GM18498 (cell line): ENCODE data around the gene SLC6A18.
"Not testable (repeated sequence)": the region's sequence is repeated elsewhere in the genome, so short reads cannot be mapped to it uniquely, and the experiment has no call there.

Experiments used
- ATAC-seq: cut with Tn5 transposase; IDR thresholded peaks from one replicate; pipeline ENCODE4 v1.9.1; 2021; ENCODE audit warnings: mild to moderate bottlenecking, moderate library complexity; ENCODE audit not compliant: unreplicated experiment

The SLC6A18 gene

GRCh38 chr5:1228120-1228519, 2.9 kb downstream of the SLC6A18 start:
- no peak for ATAC-seq

DNA sequence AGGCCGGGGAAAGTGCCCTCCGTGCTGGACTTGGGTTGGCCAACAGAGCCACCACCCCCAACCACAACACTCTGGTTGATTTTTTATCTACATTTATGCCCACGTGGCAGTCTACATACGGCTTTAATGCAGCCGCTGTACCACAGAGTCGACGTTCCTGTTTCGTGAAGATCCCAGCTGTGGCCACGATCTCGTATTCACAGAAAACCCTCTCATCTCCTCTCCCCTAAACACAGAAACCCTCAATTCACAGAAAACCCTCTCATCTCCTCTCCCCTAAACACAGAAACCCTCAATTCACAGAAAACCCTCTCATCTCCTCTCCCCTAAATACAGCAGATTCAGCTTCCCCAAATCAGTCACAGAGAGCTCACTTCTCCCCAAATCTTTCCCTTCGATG, 3.8 kb downstream of the SLC6A18 start:
- ATAC-seq: not testable (repeated sequence)

GRCh38 chr5:1229822-1230221, 4.6 kb downstream of the SLC6A18 start:
- ATAC-seq: no peak

- no peak for ATAC-seq
These were observed 5.4 kb downstream of the SLC6A18 start for GRCh38 chr5:1230551-1230950.

GRCh38 chr5:1231354-1231905, 6.2 kb downstream of the SLC6A18 start:
- no peak for ATAC-seq

DNA sequence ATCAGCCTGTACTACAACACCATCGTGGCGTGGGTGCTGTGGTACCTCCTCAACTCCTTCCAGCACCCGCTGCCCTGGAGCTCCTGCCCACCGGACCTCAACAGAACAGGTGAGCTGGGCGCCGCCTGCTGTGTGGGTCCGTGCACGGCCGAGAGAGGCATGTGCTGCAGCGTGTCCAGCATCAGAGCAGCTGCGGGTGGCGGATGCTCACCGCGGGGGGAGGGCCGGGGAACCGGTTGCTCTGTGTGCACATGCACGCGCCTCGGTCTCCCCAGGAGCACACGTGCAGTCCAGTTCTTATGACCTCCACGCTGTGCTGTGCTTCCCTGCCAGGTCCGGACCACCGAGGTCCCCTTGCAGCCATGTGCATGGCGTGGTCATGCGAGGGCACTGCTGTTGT, 7.6 kb downstream of the SLC6A18 start:
- no peak for ATAC-seq

DNA sequence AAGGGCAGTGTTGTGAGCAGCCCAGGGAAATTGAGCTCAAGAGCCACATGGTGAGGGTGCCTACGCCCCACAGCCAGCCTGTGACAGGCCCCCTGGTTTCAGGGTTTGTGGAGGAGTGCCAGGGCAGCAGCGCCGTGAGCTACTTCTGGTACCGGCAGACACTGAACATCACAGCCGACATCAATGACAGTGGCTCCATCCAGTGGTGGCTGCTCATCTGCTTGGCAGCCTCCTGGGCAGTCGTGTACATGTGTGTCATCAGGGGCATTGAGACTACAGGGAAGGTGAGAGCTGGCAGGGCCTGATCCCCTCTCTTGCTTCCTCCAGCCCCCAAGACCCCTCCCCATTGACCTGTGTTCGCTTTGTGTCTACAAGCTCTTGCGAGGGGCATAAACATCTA, 10.2 kb downstream of the SLC6A18 start:
- ATAC-seq: no peak

DNA sequence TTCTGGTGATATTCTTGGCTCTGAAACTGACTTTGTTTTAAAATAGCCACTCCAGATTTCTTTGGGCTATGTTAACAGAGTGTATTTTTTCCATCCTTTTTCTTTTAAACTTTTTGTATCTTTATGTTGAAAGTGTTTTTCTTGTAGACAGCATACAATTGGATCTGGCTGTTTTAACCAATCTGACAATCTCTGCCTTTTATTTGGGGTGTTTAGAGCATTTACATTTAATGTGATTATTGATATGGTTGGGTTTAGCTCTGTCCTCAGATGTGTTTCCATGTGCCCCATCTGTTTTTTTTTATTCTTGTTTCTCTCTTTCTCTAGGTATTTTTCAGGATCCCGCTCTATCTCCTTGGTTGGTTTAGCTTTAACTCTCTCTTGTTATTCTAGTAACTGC, 10.7 kb downstream of the SLC6A18 start:
- no peak for ATAC-seq

DNA sequence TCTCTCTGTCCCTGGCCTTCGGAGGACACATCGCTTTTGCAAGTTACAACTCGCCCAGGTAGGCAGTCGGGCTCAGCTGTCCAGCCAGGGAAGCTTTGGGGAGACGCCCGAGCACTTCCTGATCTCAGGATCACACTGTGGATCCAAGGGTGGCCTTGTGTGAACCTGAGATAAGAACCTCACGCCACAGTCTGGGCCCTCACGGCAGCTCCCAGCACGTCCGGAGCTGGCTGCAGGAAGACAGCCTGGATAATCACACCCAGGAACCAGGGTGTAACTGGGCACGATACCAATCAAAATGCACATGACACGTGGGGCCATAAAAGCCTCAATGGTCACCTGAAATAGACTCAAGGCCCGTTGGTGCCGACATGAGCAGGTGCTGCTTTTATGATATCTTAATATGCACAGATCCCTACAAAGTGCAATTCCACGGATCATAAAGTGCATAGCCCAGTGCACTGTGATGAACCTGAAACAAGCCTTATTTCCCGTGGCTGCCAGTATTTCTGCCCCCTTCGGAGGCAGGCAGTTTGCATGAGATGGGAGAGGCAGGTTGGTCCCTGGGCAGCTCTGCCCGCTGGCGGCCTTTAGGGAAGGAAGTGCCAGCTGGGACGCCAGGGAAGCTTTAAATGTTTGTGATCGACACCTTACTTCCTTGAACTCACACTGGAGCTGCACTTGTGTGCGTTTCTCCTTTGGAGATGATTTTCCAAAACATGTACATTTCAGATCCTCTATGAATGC, 14.5 kb downstream of the SLC6A18 start:
- ATAC-seq: no peak

GRCh38 chr5:1240496-1241260, 15.5 kb downstream of the SLC6A18 start:
- ATAC-seq: no peak

DNA sequence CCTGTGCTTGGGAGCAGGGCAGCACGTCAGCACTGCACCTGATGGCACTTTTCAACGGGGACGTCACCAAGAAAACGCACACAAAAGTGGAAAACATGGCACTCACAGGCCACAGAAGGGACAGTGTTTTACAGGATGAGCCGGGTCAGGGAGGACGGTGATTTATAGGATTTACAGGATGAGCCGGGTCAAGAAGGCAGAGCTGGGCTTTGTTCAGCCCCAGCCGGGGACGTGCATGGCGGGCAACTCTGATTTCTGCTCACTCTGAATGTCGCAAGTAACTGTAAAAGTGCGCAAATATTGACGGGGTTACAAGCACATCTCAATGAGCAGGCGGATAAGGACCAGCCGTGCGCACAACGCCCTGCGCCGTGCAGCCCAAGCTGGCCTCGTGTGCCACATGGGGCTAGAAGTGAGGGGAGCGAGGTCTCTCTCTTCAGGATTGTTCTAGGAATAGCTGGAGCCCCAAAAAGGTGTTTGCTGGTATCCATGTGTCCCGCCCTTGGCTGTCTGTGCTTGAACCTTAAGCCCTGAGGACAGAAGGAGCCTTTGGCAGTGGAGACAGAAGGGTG, 16.4 kb downstream of the SLC6A18 start:
- ATAC-seq: no peak

- ATAC-seq: no peak
These were observed 17.7 kb downstream of the SLC6A18 start for GRCh38 chr5:1242733-1243486.

DNA sequence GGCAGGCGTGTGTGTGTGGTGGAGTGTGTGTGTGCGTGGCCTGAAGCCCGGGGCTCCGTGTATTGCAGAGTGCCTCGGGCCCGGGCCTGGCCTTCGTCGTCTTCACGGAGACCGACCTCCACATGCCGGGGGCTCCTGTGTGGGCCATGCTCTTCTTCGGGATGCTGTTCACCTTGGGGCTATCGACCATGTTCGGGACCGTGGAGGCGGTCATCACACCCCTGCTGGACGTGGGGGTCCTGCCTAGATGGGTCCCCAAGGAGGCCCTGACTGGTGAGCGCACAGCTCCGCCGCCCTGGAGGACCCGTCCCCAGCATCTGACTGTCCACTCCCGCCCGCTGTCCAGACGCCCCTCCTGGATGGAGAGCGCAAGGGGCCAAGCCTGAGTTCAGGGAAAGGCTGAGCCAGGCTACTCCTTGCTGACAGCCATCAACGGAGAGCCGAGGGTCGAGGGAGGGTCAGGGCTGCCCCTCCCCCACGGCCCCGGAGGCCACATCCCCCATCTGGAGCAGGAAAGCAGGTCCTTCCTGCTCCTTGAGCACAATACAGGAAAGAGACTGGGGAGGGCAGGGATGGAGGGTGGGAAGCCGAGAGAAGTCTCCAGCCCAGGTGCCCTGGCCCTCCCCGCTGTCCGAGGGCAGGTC, 18.4 kb downstream of the SLC6A18 start:
- no peak for ATAC-seq

- ATAC-seq: no peak
These were observed 19.1 kb downstream of the SLC6A18 start for GRCh38 chr5:1244255-1244654.

GRCh38 chr5:1244976-1245375, 19.8 kb downstream of the SLC6A18 start:
- no peak for ATAC-seq

DNA sequence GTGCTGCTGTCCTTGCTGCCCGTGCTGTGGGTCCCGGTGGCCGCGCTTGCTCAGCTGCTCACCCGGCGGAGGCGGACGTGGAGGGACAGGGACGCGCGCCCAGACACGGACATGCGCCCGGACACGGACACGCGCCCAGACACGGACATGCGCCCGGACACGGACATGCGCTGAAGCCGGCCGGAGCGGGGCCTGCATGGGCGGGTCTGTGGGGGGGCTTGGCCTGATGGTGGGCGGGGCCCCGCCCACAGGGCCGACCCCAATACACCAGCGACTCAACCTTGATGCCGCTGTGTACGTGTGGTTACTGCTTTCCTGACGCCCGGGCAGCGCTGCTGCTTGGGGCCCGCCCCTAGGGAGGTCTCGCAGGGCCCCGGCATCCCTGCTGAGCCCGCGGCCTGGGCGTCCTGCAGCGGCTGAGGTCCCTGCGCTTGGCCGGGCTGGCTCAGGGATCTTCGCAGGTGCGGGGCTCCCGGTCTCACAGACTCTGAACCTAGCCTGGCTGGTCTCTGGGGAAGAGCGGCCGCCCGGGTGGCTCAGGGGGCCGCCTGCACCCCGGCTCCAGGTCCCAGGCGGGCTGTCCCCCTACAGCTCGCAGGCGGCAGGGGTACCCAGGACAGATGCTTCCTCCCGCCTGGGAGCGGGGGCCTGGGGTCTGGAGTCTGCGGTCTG, 20.9 kb downstream of the SLC6A18 start:
- no peak for ATAC-seq

DNA sequence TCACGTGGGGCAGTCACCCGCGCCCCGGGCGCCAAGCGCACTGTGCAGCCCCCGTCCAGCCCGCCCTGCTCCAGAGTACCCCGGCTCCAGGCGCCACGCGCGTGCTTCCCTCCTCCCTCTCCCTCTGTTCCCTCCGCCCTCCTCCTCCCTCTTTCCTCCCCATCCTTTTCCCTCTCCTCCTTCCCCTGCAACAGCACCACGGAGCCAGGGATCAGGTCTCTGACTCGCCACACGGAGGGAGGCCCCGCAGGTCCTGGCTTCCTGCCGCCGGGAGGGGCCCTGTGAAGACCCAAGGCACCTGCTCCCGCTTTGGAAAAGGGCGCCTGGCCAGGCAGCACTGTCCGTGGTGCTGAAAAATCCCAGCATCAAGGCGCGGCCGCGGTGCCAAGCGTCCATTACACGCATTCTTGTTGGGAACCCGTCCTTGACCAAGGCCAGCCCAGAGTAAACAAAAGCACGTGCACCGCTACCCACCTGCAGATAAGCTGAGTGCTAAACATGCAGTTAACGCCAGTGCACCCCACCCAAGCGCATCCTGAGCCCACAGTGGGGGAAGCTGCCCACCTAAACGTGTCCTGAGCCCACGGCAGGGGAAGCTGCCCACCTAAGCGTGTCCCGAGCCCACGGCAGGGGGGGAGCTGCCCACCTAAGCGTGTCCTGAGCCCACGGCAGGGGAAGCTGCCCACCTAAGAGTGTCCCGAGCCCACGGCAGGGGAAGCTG, 21.7 kb downstream of the SLC6A18 start:
- no peak for ATAC-seq

DNA sequence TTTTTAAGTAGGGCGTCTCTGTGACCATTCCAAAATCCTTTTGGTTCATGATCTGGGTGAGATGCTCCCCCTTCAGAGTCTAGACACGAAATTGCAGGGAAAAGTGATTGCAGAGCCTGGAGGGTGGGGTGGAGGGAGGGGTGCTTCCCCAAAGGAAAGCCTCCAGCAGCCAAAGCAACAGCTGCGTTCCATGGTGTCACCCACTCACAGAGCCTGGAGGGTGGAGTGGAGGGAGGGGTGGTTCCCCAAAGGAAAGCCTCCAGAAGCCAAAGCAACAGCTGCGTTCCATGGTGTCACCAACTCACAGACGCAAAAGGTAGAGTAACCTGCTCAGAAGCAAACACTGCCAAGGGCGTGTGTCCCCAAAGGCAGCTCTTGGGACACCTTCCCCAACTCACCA, 22.6 kb downstream of the SLC6A18 start:
- ATAC-seq: no peak
